Lung (tissue), 12 donors: ENCODE measurements around the gene NEO1. TPM values are rescaled to one million over a fixed set of nuclear protein-coding genes. Genes with fewer than 3 reads are reported as not detected.

ENCODE experiments used
- ATAC-seq: fragments of 200-7000 bp; cut with Tn5 transposase; one replicate; pipeline ENCODE4 v1.9.1; 2020; ENCODE audit warnings: moderate number of reproducible peaks; ENCODE audit not compliant: insufficient read depth, low FRiP score
- DNase-seq, 3 donors: peaks; one replicate each; pipeline ENCODE4 v3.0.0-alpha.2; 2013 to 2017
- H3K27ac ChIP-seq, 2 donors: one replicate each; pipeline ENCODE4 v1.5.1; 2013; ENCODE audit warnings: mild to moderate bottlenecking in 2 of 2, moderate library complexity in 2 of 2, control low read depth in 1 of 2, inconsistent platforms in 1 of 2, low read depth in 1 of 2, low read length in 1 of 2
- H3K27me3 ChIP-seq, 3 donors: one replicate each; pipeline ENCODE4 v1.5.1; 2013; ENCODE audit warnings: low read length in 2 of 3; ENCODE audit not compliant: control insufficient read depth in 3 of 3, insufficient read depth in 3 of 3
- H3K36me3 ChIP-seq, 4 donors: one replicate each; pipeline ENCODE4 v1.5.1; 2013; ENCODE audit warnings: low read length in 4 of 4, mild to moderate bottlenecking in 1 of 4, moderate library complexity in 1 of 4; ENCODE audit not compliant: control insufficient read depth in 4 of 4, insufficient read depth in 4 of 4
- H3K4me1 ChIP-seq, 5 donors: one replicate each; pipeline ENCODE4 v1.5.1; 2013; ENCODE audit warnings: low read length in 5 of 5, mild to moderate bottlenecking in 2 of 5, moderate library complexity in 1 of 5; ENCODE audit not compliant: control insufficient read depth in 5 of 5, insufficient read depth in 5 of 5
- H3K4me3 ChIP-seq: one replicate; pipeline ENCODE4 v1.5.1; 2013; ENCODE audit warnings: mild to moderate bottlenecking, control low read depth, moderate library complexity
- H3K9ac ChIP-seq, 2 donors: one replicate each; pipeline ENCODE4 v1.5.1; 2013; ENCODE audit warnings: low read length in 2 of 2, control low read depth in 1 of 2; ENCODE audit not compliant: insufficient read depth in 1 of 2
- H3K9me3 ChIP-seq, 4 donors: one replicate each; pipeline ENCODE4 v1.5.1; 2013; ENCODE audit warnings: low read length in 3 of 4, mild to moderate bottlenecking in 1 of 4, moderate library complexity in 1 of 4; ENCODE audit not compliant: control insufficient read depth in 4 of 4, insufficient read depth in 3 of 4
- CTCF ChIP-seq: IDR thresholded peaks from 2 replicates; pipeline ENCODE4 v1.5.1; 2012; ENCODE audit warnings: mild to moderate bottlenecking; ENCODE audit errors: control extremely low read depth, extremely low read depth
- WGBS, 2 donors: extraction: QIAGEN DNeasy Blood & Tissue Kit; methylation state at CpG; one replicate each; pipeline ENCODE4 v1.1.7; 2013; 5-methylcytosine and 5-hydroxymethylcytosine counted together
- polyA plus RNA-seq, 2 donors: library from polyadenylated mRNA; stranded (reverse); fragments of 200-250 nt; gene quantifications; one replicate each; pipeline ENCODE4 v1.2.1, GENCODE V29; 2013
- total RNA-seq, 2 donors: library from RNA; depleted of rRNA in 1 of 2; stranded (reverse); fragments of >200 nt in 1 of 2; gene quantifications; one replicate each; pipeline ENCODE4 v1.2.1, GENCODE V29; 2014 to 2021
- donor health status: control.
- donor health status: control.
- donor health status: Bipolar disorder and iron deficiency.
- donor health status: healthy.
- donor health status: DM: yes; HTN: yes; CAD: no.

Gene NEO1
- total and polyA plus RNA-seq, 4 donors = 6.9 to 70.8 (median 16.5) TPM

- DNase-seq (no peak), ATAC-seq (no peak)
- peaks cover 0 to 2% (median 0%) of the 10 kb centered on the region in 5 donors for H3K4me1 ChIP-seq
- H3K4me3 ChIP-seq = no peak overlapping the region
- H3K9ac ChIP-seq = no peak overlapping the region
- TF ChIP-seq CTCF = no peak
- no peak overlapping the region for H3K27ac ChIP-seq
- no peaks in the 10 kb centered on the region for H3K36me3 ChIP-seq
- 91 to 97% methylated on average over 6 of the region's 6 CpGs for WGBS, 2 donors
- no peaks in the 10 kb centered on the region for H3K27me3 ChIP-seq
- H3K9me3 ChIP-seq = peaks cover 0 to 2% (median 0%) of the 10 kb centered on the region in 4 donors
These were observed 281.8 kb downstream of the NEO1 start for GRCh38 chr15:73334086-73334485.

GRCh38 chr15:73335026-73335425 lies 282.8 kb downstream of the NEO1 start:
- H3K27me3 ChIP-seq = no peaks in the 10 kb centered on the region
- no peak for TF ChIP-seq CTCF
- DNase-seq (no peak), ATAC-seq (no peak)
- H3K36me3 ChIP-seq = no peaks in the 10 kb centered on the region
- 58 to 68% methylated on average over 9 of the region's 9 CpGs for WGBS, 2 donors
- peaks cover 0 to 2% (median 0%) of the 10 kb centered on the region in 5 donors for H3K4me1 ChIP-seq
- H3K9ac ChIP-seq = no peak overlapping the region
- H3K4me3 ChIP-seq = no peak overlapping the region
- no peak overlapping the region for H3K27ac ChIP-seq
- H3K9me3 ChIP-seq = peaks cover 0 to 2% (median 0%) of the 10 kb centered on the region in 4 donors

- peaks cover 0 to 2% (median 0%) of the 10 kb centered on the region in 5 donors for H3K4me1 ChIP-seq
- no peak overlapping the region for H3K4me3 ChIP-seq
- no peak for DNase-seq
- H3K36me3 ChIP-seq = no peaks in the 10 kb centered on the region
- TF ChIP-seq CTCF = no peak
- H3K9me3 ChIP-seq = peaks cover 0 to 2% (median 0%) of the 10 kb centered on the region in 4 donors
- no peaks in the 10 kb centered on the region for H3K27me3 ChIP-seq
- no peak overlapping the region for H3K27ac ChIP-seq
- H3K9ac ChIP-seq = no peak overlapping the region
- 68% methylated on average over 5 of the region's 5 CpGs for WGBS, 2 donors
- ATAC-seq = no peak
These were observed 283.2 kb downstream of the NEO1 start for GRCh38 chr15:73335471-73335870.

- H3K36me3 ChIP-seq = no peaks in the 10 kb centered on the region
- no peak overlapping the region for H3K4me3 ChIP-seq
- no peak for DNase-seq
- H3K9me3 ChIP-seq = peaks cover 0 to 2% (median 0%) of the 10 kb centered on the region in 4 donors
- H3K4me1 ChIP-seq = peaks cover 0 to 2% (median 0%) of the 10 kb centered on the region in 5 donors
- H3K27me3 ChIP-seq = no peaks in the 10 kb centered on the region
- ATAC-seq = no peak
- H3K27ac ChIP-seq = no peak overlapping the region
- H3K9ac ChIP-seq = no peak overlapping the region
- no peak for TF ChIP-seq CTCF
- 80 to 87% methylated on average over 7 of the region's 7 CpGs for WGBS, 2 donors
These were observed 284.5 kb downstream of the NEO1 start for GRCh38 chr15:73336756-73337155.
